Measurements from ENCODE around the gene MTR.

The MTR gene

DNA sequence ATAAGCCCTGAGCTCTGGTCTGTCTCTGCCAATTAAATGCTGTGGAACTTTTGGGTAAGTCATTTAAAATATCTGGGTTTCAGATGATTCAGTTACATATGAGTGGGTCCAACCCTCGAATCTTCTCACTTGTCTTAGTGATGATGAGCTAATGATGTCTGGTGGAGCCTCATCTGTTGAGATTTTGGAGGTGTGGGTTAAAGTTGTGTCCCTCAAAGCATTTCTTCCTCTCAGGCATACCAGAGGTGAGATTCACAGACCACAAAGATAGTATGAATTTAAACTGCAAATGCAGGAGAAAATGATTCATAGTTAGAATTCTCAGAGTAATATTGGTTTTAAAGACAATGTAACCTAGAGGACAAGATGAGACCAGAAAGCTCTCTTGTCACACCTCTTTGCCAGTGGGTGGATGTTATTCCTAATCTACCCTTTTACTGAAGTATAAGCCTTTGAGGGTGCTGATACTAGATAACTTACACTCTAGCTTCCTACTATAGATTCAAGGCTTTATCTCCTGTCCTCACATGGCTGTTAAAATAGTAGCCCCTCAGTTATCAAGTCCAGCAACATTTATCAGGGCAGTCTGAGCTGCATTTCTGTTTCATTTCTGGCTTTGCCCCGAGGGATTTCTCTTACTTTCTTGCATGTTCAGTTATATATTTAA, 118.4 kb downstream of the MTR start:
- no peak for DNase-seq

GRCh38 chr1:236914375-236914774, 119.3 kb downstream of the MTR start:
- DNase-seq: no peak

GRCh38 chr1:236916131-236916800, 121.2 kb downstream of the MTR start:
- DNase-seq: no peak

DNA sequence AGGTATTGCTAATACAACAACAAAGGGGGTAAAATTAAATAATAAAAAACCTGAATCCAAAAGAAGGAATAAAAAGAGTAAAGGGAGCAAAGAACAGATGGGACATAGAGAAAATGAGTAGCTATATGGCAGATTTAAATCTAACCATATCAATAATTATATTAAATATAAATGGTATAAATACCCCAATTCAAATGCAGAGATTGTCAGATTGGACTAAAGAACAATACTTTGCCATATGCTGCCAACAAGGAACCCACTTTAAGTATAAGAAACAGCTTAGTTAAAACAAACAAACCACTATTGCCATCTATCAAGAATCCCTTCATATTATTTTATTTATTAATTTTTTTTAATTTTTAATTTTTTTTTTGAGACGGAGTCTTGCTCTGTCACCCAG, 122.4 kb downstream of the MTR start:
- no peak for DNase-seq

- DNase-seq: no peak
Measured at GRCh38 chr1:236920286-236920894, 125.3 kb downstream of the MTR start.

DNA sequence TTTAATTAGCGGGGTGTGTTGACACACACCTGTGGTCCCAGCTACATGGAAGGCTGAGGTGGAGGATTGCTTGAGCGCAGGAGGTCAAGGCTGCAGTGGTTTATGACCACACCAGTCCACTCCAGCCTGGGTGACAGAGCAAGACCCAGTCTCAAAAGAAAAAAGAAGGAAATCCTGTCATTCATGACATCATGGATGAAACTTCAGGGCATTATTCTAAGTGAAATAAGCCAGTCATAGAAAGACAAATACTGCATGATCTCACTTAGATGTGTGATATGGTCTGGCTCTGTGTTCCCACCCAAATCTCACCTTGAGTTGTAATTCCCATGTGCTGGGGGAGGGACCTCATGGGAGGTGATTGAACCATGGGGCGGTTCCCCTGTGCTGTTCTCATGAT, 126.5 kb downstream of the MTR start:
- DNase-seq: no peak

DNA sequence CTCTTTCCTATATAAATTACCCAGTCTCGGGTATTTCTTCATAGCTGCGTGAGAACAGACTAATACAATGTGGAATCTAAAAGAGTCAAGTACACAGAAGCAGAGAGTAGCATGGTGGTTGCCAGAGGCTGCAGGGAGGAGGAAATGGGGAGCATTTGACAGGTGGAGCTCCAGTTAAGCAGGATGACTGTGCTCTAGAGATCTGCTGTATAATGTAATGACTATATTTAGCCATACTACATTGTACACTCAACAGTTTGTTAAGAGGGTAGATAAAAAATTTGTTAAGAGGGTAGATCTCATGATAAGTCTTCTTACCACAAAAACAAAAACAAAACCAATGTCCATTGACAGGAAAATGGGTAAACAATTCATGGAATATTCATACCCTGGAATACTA, 127.1 kb downstream of the MTR start:
- DNase-seq: no peak

GRCh38 chr1:236925386-236925785, 130.3 kb downstream of the MTR start:
- DNase-seq: no peak

DNA sequence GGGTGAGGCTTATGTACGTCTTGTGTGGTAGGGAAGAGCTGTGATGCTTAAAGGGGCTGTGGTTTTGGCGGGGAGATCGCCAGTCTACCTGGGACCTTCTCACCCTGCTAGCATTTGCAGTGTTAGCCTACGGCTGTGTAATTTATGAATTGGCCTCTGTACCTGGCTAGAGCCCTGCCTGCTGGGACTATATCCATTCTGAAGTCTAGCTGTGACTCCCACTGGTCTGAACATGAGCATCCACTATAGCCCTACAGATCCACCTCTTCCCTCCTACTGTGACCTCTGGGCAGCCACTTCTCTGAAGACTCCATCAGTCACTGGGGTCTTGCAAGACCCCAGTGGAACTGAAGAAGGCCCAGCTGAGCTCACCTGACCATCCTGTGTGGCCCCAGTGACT, 135.4 kb downstream of the MTR start:
- no peak for DNase-seq

DNA sequence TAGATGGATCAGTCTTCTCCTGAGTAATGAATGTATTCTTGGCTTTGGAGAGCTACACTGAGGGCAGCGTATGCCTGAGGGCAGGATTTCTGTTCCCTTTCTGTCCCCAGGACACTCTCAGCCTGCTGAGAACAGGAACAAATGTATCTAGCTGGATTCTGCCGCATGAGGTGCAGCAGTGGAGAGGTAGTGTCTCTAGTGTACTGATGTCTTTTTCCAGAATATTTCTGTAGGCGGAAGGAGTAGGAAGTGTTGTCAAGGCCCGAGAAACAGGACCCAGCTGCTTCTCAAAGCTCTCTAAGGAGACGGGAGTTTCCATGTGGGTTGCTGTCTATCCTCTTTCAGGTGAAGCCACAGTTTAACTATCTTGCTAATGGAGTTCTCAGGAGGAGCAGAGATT, 143.7 kb downstream of the MTR start:
- DNase-seq: no peak

DNA sequence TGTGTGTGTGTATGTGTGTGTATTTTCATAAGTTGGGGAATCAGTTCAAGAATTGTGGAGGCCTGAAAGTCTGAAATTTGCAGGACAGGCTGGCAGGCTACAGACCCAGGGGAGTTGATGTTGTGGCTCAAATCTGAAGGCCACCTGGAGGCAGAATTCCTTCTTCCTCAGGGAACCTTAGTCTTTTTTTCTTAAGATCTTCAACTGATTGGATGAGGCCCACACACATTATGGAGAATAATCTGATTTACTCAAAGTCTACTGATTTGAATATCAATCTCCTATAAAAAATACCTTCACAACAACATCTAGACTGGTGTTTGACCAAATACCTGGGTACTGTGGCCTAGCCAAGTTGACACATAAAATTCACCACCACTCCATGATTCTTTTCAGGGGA, 147.3 kb downstream of the MTR start:
- DNase-seq: no peak

DNA sequence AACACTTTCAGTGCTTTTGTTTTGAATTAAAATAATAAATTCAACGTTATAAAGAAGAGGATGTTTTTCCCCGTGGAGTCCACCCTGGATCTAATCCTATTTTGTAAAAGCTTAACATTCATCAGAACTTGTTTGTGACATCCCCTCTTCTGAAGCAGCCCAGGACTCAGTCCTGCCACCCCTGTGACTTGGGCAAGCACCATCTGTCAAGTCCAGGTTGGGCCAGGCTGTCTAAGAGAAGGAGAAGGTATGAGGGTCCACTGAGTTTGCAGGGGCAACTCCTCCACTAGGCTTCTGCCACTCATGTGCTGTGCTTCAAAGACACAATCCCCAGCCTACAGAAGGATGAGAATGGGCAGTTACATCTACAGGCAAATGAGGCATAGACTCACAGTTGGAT, 149.5 kb downstream of the MTR start:
- no peak for DNase-seq

GRCh38 chr1:236945002-236945401, 149.9 kb downstream of the MTR start:
- DNase-seq: no peak

- no peak for DNase-seq
Measured at GRCh38 chr1:236947794-236948193, 152.7 kb downstream of the MTR start.

- DNase-seq: no peak
Measured at GRCh38 chr1:236948381-236948780, 153.3 kb downstream of the MTR start.

DNA sequence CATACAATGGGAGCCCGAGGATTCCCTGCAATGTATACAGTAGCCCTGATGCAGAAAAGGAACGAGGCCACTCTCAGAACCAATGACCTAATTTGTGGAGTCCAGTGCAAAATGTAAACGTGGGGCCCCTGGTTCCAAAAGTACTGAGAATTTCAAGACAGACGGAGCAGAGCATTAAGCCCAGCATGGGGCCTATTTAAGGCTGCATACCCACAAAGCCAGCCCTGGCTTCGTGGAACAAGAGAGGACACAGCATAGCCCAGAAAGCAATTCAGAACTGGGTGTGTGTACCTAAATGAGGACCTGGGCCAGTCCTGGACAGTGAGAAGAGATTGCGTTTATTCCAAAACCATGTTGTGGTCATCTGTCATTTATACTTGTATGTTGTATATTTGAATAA, 153.9 kb downstream of the MTR start:
- no peak for DNase-seq

DNA sequence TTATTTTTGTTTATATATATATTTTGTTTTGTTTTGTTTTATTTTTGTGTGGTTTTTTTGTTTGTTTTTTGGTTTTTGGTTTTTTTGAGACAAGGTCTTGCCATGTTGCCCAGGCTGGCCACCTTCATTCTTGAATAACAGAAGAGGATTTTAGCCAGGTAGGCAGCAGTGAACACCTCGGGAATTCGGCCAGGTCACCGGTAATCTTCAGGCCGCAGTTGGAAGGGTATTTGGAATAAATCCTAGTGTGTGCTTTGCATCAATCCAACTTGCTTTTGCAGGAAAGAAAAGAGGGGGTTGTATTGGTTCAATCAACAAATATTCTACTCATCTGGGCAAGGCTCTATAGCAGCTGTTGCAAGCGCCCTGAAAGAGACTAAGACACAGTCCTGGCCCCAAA, 155.3 kb downstream of the MTR start:
- no peak for DNase-seq

- no peak for DNase-seq
Measured at GRCh38 chr1:236951672-236952071, 156.6 kb downstream of the MTR start.

DNA sequence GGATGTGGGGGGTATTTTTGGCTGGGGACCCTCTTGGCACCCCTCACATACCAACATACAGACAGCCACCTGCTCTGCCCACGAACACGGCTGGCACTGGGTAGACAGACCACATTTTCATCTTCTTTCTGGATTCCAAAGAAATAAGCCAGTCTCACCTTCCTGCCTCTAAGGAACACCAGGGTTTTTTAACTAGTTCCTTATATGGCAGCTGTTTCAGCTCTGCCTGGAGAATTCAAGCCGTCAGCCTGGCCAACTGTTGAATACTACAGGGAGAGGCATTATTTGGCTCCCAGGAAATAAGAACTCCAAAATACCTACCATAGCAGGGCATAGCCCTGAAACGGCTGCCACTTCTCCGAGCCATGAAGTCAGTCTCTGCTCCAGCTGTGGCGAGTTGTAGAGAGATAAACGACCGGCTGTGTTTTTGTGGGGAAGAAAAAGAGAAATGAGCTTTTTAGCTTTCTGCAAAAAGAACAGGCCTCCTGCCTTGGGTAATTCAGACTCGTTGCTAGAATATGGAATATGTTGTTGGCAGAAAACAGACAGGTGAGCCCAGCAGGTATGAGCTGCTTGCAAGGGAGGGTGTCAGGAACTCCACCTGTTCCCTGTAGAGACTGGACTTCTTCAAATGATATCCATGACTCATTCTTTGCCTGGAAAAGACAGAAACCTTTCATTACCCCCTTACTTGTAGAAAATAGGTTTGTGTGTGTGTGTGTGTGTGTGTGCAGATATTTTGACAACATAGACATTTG, 157.3 kb downstream of the MTR start:
- DNase-seq: no peak

DNA sequence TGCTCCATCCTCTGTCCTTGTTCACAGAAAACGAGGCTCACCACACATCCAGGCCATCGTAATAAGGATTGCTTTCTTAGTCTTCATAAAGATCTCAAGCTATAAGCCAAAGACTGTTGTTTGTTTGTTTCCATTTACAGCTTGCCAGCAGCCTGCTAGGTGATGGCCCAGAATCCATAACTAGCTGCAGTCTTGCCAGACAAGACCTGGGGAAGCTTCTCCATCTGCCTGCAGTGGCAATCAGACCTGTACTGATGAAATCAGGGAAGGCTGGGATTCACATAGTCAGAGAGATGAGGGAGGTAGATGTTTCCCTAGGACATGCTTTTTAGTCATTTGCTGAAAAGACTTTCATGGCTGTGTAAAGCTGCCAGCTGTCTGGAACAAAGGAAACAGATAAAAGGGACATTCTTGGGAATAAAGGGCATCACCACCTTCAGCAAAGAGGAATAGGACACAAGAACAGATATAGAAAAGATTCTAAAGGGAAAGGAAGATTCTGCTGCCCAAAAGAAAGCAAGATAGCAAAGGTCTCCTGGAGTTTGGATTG, 158.1 kb downstream of the MTR start:
- no peak for DNase-seq

Measured in NCI-H2029 treated with DMSO at 0.1 percent for 48 hours (cell line).